HT-29 (cell line): ENCODE results near the gene LHX5. TPM values are rescaled to one million over a fixed set of nuclear protein-coding genes. Genes with fewer than 3 reads are reported as not detected.
"Not testable (repeated sequence)": the region's sequence is repeated elsewhere in the genome, so short reads cannot be mapped to it uniquely, and the experiment has no call there.

Experiments used
- DNase-seq: peaks from one replicate; pipeline ENCODE4 v3.0.0-alpha.2; 2015; ENCODE audit warnings: low spot score
- total RNA-seq: library from RNA; depleted of rRNA; stranded (reverse); fragments of >200 nt; shearing (Covaris generic); gene quantifications from 2 replicates; pipeline ENCODE4 v1.2.3, GENCODE V29; 2014; rRNA removed

The LHX5 gene
- not detected in 2 replicates for total RNA-seq

DNA sequence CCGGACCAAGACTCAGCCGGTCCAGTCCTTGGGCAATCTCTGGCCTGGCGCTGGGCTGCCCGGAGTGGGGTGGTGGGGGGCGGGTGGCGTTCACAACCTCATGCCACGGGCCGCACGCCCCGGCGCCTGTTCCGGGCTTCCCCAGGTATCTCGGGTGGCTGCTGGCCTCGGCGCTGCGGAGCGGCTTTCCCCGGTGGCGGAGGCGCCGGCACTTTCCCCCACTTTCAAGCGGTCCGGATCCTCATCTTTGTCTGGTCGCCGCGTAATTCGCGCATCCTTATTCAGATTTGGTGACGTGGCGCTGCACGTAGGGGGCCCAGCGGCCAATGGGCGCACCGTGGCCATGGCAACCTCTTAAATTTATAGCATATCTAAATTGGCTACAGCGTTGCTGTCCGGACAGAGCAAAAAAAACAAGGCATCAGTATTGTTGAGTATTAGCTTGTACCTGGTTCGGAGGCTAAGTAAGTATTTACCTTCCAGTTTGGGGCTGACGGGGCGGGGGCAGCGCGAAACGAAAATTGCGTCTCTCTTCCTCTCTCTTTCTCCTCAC, at the start of gene LHX5:
Gene LHX5 (minus strand): TSS at position 253 of the 553 bp plus-strand sequence. CDS start 373 bp downstream, outside the sequence.
- no peak for DNase-seq

DNA sequence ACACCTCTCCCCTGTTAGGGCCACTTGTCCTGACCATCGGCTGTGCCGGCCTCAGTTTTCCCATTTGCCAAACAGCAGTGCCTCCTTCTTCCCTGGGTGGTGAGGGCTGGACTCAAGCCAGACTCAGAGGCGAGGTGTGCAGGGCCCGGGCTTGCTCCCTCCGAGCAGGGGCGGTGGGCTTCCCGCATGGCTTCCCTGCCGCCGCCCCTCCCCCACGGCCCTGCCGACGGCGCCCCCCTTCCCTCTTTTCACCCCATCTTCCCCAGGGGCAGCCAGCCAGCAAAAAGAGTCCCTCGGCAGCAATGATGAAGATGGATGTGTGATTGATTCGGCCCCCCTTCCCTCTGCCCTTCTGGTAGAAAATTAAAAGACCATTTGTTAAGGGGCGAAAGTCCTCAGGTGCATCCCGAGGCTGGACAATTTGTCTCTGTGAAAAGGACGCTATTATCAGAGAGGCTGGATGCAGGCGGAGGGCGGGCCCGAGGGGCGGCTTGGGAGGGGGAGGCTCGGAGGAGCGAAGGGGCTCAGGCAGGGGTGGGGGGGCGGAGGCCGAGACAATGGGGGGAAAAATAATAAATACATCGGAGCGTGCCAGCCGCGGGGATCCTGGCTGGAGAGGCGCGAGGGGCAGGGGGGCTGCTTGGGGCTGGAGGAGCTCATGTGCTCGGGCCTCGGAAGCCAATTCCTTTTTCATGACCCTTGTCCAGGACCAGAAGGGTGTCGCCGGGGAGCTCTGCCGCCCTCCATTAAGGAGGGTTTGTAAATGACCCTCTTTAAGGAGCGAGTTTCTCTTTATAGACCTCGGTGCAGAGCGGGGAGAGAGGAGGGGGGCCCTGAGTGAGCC, 48.0 kb upstream of the LHX5 start:
- DNase-seq, result no peak

GRCh38 chr12:113515082-113515856, 43.6 kb upstream of the LHX5 start:
- no peak for DNase-seq

- DNase-seq, result no peak
Observed at GRCh38 chr12:113514602-113515001, 42.9 kb upstream of the LHX5 start.

DNA sequence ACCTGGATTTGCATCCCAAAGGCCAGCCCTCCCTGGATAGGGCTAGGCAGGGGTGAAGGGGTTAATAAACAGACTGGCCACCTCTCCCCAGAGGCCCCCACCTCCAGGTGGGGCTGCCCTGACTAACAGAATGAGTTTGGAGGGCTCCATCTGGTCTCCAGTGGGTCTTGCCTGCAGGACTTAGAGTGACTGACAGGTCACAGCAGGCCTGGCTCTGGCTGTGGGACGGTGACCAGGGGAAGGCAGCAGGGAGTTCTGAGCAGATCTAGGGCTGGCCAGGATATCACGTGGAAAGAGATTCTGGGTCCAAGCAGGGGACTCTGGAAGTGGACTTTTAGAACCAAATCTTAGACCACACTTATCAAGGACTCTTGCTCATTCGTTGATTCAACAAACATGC, 40.9 kb upstream of the LHX5 start:
- DNase-seq, result no peak

GRCh38 chr12:113506867-113507266, 35.2 kb upstream of the LHX5 start:
- DNase-seq, result no peak

GRCh38 chr12:113505941-113506340, 34.3 kb upstream of the LHX5 start:
- DNase-seq, result no peak

GRCh38 chr12:113504917-113505316, 33.2 kb upstream of the LHX5 start:
- no peak for DNase-seq

DNA sequence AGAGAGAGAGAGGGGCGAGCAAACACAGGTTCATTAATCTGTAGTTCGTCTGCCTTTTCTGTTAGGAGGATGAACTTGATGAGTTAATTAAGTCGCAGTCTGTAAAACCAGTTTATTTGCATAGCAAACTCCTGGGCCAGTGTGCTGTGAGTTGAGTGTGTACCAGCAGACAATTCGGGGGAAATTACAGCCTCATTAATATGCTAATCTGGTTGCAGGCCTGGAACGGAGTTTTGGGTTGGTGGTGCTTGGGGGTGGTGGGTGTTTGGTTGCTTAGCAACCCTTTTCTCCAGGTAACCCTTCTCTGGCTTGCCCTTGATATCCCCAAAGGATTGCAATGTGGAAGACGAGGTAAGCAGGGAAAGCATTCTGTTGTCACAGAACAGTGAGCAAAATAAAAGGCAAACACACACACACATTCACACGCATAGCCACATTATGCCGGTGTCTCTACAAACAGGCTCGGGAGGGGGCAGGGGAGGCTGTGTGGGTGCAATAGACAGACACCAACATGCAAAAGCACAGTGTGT, 29.2 kb upstream of the LHX5 start:
- DNase-seq, result no peak

DNA sequence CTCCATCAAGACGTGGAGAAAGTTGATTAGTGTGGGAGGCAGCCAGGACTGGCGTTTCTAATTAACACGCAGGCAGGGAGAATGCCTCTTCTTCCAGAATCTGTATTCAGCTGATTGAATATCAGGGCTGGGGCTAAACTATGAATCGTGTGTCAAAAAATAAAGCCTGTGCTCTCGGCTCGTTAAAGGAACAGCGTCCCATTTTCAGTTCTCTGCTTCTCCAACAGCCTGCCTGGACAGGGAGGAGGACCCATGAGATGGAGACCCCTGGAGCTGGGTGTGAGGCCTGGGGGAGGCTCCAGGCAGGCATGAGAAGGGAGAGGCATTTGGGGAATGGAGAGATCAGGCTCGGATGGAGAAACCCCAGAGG, 28.6 kb upstream of the LHX5 start:
- DNase-seq, result no peak

- no peak for DNase-seq
Observed at GRCh38 chr12:113498490-113498889, 26.8 kb upstream of the LHX5 start.

- DNase-seq, result no peak
Observed at GRCh38 chr12:113497693-113498092, 26.0 kb upstream of the LHX5 start.

DNA sequence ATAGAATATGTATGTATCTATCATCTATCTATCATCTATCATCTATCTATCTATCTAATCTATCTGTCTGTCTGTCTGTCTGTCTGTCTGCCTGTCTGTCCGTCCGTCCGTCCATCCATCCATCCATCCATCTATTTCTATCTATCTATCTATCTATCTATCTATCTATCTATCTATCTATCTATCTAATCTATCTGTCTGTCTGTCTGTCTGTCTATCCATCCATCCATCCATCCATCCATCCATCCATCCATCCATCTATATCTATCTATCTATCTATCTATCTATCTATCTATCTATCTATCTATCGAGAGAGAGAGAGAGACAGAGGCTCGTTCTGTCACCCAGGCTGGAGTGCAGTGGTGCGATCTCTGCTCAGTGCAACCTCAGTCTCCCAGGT, 24.3 kb upstream of the LHX5 start:
- DNase-seq, result not testable (repeated sequence)

DNA sequence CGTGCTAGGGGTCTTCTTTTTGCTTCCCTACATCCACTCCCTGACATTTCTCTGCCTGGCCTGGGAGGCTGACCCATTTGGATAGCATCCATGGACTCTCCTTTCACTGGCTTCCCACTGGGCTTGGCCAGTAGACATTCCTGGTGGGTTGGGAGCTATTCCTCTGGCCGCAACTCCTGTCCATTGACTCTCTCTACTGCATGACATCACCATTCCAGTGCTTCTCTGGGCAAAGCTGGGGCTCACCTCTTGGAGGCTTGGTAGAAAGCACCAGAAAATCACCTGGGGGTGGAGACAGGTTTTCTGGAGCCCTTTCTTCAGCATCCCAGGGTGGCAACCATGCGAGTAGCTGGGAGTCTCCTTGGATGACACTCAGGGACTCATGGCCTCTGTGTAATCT, 16.7 kb upstream of the LHX5 start:
- DNase-seq, result no peak

- no peak for DNase-seq
Observed at GRCh38 chr12:113486722-113487121, 15.1 kb upstream of the LHX5 start.

DNA sequence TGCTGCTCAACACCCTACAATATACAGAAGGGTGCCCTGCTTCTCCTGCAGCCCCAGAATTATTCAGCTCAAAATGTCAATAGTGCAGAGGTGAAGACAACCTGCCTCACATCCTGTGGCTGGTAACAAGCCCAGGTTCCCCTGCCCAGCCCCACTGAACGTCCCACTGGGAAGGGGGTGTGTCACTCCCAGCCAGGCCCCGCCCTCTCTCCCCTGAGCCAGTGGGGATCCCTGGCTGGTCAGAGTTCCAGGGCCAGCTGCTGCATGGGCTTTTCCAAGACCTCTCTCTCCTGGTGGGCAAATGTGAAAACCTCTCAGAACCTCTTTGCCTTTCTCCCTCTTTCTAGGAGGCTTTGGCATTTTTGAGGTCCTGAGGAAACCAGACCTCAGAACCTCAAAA, 13.7 kb upstream of the LHX5 start:
- DNase-seq, result no peak

DNA sequence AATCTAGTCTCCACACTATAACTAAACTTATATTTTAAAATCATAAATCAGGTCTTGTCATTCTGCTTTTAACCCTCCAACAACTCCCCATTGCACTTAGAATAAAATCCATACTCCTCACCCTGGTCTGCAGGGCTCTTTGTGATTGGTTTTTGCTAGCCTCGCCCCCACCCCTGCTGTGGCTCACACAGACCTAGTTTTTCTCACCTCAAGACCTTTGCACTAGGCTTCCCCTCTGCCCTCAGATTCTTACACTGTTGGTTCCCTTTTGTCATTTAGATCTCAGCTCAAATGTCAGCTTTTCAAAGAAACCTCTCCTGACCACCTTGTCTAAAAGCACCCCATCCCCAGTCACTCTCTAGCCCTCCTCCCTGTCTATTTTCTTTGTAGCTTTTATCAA, 10.7 kb upstream of the LHX5 start:
- no peak for DNase-seq

GRCh38 chr12:113480336-113480971, 8.8 kb upstream of the LHX5 start:
- no peak for DNase-seq

DNA sequence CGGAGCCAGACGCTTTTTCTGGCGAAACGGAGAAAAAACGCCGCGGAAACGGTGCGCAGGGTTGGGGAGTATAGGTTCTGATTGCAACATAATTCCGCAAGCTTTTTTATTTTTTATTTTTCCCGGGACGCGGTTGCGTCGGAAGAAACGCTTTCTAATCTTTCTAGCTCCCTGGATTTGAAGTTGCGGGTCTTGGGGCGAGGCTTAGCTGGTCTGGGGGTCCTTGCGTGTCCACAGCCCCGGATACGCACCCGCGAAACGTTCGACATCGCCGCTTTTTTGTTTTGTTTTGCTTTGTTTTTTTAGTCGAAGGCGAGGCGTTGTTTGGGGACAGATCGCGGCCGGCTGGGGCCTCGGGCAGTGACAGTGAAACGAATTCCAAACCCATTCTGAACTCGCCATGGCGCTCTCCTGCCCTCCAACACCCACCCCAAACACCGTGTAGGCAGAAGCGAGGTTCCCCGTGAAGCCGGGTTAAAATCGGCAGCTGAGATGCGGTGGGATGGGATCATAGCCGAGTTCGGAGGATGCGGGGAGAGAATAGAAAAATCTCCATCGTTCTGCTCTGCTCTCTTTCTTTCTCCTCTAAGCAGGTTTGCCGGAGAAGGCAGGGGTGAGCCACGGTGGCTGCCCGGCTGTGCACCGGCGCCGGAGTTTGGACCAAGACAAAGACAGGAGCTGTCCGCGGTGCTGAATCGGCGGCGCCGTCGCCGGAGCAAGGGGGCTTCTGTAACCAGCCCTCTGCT, 8.1 kb upstream of the LHX5 start:
- no peak for DNase-seq

GRCh38 chr12:113479216-113479589, 7.5 kb upstream of the LHX5 start:
- DNase-seq, result no peak

DNA sequence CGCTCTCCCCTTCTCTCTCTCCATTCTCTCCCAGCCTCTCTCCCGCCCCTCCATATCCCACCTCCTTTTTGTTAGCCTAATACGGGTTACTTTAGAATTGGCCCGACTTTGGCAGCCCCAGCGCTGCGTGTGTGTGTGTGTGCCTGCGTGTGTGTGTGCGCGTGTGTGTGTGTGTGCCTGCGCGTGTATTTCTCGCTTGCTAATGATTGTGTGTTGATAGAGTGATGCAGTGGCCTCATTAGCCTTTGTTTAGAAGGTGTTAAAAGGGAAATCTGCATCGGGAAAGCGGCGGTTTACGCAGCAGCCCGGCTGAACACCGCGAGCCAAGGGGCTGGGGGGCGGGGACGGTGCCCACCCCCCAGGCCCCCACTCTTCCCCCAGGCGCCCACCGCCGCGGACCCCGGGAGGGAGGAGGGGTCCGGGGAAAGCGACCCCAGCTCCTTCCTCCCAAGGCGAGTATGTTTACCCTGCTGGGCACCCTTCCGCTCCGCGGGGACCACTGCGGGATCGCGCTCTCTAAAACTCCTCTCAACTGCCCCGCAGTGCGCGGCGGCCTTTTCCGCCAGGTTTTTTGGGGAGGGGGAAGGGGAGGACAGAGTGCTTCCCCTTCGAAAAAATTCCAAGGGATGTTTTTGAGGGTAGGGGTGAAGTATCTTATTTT, 6.8 kb upstream of the LHX5 start:
- DNase-seq, result no peak
